HCT116 (cell line): ENCODE results near the gene MRPL33. TPM values are rescaled to one million over a fixed set of nuclear protein-coding genes. Genes with fewer than 3 reads are reported as not detected.

Experiments used
- ATAC-seq: fragments of 200-7000 bp; cut with Tn5 transposase; 2 replicates; pipeline ENCODE4 v1.9.1; 2020; ENCODE audit warnings: mild to moderate bottlenecking, moderate library complexity
- BruUV-seq: library from RNA; stranded (reverse); fragments of 400-500 nt; replicated peaks from 2 replicates; lab custom pipeline; 2021; lab: Mats Ljungman, UMichigan
- CTCF ChIA-PET: fragments of 300-600 bp; sonication (Branson Sonifier 250); formaldehyde crosslinking; loops from one replicate; lab custom pipeline; 2021; ENCODE audit warnings: antibody characterized with exemption; lab: Charles Lee
- POLR2A ChIA-PET: fragments of 300-600, 350-600 bp; sonication (Branson Sonifier 250); formaldehyde crosslinking; loops from one replicate; lab custom pipeline; 2021; ENCODE audit warnings: antibody characterized with exemption; lab: Charles Lee
- RAD21 ChIA-PET, 2 experiments: fragments of 300-600 bp; sonication (Branson Sonifier 250); formaldehyde crosslinking; loops; one replicate each; lab custom pipeline; 2023; ENCODE audit warnings: low total read pairs in 2 of 2; ENCODE audit not compliant: uncharacterized antibody in 2 of 2, unreplicated experiment in 2 of 2, low non-redundant PET in 1 of 2; lab: Charles Lee
- DNase-seq: peaks from one replicate; pipeline ENCODE4 v3.0.0-alpha.2; 2010; ENCODE audit warnings: low read depth, low spot score
- H2AFZ ChIP-seq: fragments of 200-600 bp; shearing (Covaris generic), sonication (generic); 2 replicates; pipeline ENCODE4 v1.6.1; 2017; ENCODE audit warnings: low read depth, mixed run types, mixed read lengths, antibody characterized with exemption, low read length; ENCODE audit not compliant: poor library complexity, severe bottlenecking
- H3K27ac ChIP-seq: 2 replicates; pipeline ENCODE4 v1.5.1; 2012; ENCODE audit warnings: low read depth, low read length
- H3K27me3 ChIP-seq: fragments of 200-600 bp; sonication (generic); 2 replicates; pipeline ENCODE4 v1.6.1; 2016; ENCODE audit warnings: mixed run types, low read length, mixed read lengths; ENCODE audit not compliant: insufficient read depth
- H3K36me3 ChIP-seq, 2 experiments: fragments of 200-500 bp in 1 of 2; fragments of 200-600 bp in 1 of 2; sonication (Bioruptor generic) in 1 of 2; sonication (generic) in 1 of 2; 2 replicates each; pipeline versions ENCODE4 v1.5.1 to v1.6.1; 2014 to 2016; ENCODE audit warnings: low read length in 2 of 2, inconsistent platforms in 1 of 2, mixed read lengths in 1 of 2, mixed run types in 1 of 2; ENCODE audit not compliant: insufficient read depth in 2 of 2, control insufficient read depth in 1 of 2
- H3K4me1 ChIP-seq, 2 experiments: fragments of 200-600 bp in 1 of 2; sonication (generic) in 1 of 2; 2 replicates each; pipeline versions ENCODE4 v1.5.1 to v1.6.1; 2012 to 2017; ENCODE audit warnings: low read length in 2 of 2, inconsistent platforms in 1 of 2, mild to moderate bottlenecking in 1 of 2, mixed read lengths in 1 of 2, mixed run types in 1 of 2, moderate library complexity in 1 of 2; ENCODE audit not compliant: insufficient read depth in 2 of 2, control insufficient read depth in 1 of 2
- H3K4me2 ChIP-seq: fragments of 200-600 bp; sonication (generic); 2 replicates; pipeline ENCODE4 v1.6.1; 2017; ENCODE audit warnings: mixed run types, low read length, mixed read lengths
- H3K4me3 ChIP-seq, 2 experiments: fragments of 200-600 bp in 1 of 2; sonication (generic) in 1 of 2; replicated peaks in 1 of 2; 2 replicates each; pipeline ENCODE4 v1.5.1; 2011 to 2016; ENCODE audit warnings: low read length in 2 of 2, control low read depth in 1 of 2, low read depth in 1 of 2, mild to moderate bottlenecking in 1 of 2, mixed read lengths in 1 of 2, mixed run types in 1 of 2
- H3K79me2 ChIP-seq: fragments of 200-600 bp; sonication (generic); 2 replicates; pipeline ENCODE4 v1.6.1; 2017; ENCODE audit warnings: mild to moderate bottlenecking, mixed run types, low read length, moderate library complexity, mixed read lengths; ENCODE audit not compliant: insufficient read depth
- H3K9ac ChIP-seq: fragments of 200-600 bp; sonication (generic); 2 replicates; pipeline ENCODE4 v1.6.1; 2016; ENCODE audit warnings: low read length, mixed read lengths
- H3K9me2 ChIP-seq: fragments of 200-600 bp; sonication (generic), shearing (Covaris generic); 2 replicates; pipeline ENCODE4 v1.6.1; 2017; ENCODE audit warnings: mixed run types, mild to moderate bottlenecking, moderate library complexity; ENCODE audit not compliant: insufficient read depth
- H3K9me3 ChIP-seq, 2 experiments: fragments of 200-500 bp in 1 of 2; fragments of 200-600 bp in 1 of 2; sonication (Bioruptor generic) in 1 of 2; sonication (generic) in 1 of 2; 2 replicates each; pipeline ENCODE4 v1.6.1; 2014 to 2017; ENCODE audit warnings: low read length in 2 of 2, mixed read lengths in 2 of 2, inconsistent platforms in 1 of 2, low read depth in 1 of 2, mild to moderate bottlenecking in 1 of 2, mixed run types in 1 of 2, moderate library complexity in 1 of 2; ENCODE audit not compliant: control insufficient read depth in 1 of 2, insufficient read depth in 1 of 2
- H4K20me1 ChIP-seq: fragments of 200-600 bp; sonication (generic), shearing (Covaris generic); 2 replicates; pipeline ENCODE4 v1.6.1; 2017; ENCODE audit warnings: mixed run types, mild to moderate bottlenecking, moderate library complexity; ENCODE audit not compliant: insufficient read depth
- CBX3 ChIP-seq: IDR thresholded peaks from 2 replicates; pipeline ENCODE4 v1.6.1; 2012; ENCODE audit warnings: low read depth
- CEBPB ChIP-seq: IDR thresholded peaks from 2 replicates; pipeline ENCODE4 v1.6.1; 2012; ENCODE audit warnings: low read depth
- EGR1 ChIP-seq: IDR thresholded peaks from 2 replicates; pipeline ENCODE4 v1.6.1; 2012; ENCODE audit warnings: low read depth
- ELF1 ChIP-seq: IDR thresholded peaks from 2 replicates; pipeline ENCODE4 v1.6.1; 2012; ENCODE audit warnings: low read depth, borderline replicate concordance
- FOSL1 ChIP-seq: IDR thresholded peaks from 2 replicates; pipeline ENCODE4 v1.6.1; 2012; ENCODE audit warnings: low read depth
- JUND ChIP-seq: IDR thresholded peaks from 2 replicates; pipeline ENCODE4 v1.6.1; 2012
- POLR2A ChIP-seq: IDR thresholded peaks from 2 replicates; pipeline ENCODE4 v1.7.0; 2011; ENCODE audit warnings: borderline replicate concordance; ENCODE audit not compliant: insufficient read depth, insufficient read length; ENCODE audit errors: extremely low read depth
- POLR2AphosphoS5 ChIP-seq: IDR thresholded peaks from 2 replicates; pipeline ENCODE4 v1.6.1; 2011; ENCODE audit warnings: mild to moderate bottlenecking, low read depth, low read length, moderate library complexity
- SIN3A ChIP-seq: IDR thresholded peaks from 2 replicates; pipeline ENCODE4 v1.6.1; 2012; ENCODE audit warnings: low read depth
- SP1 ChIP-seq: IDR thresholded peaks from 2 replicates; pipeline ENCODE4 v1.6.1; 2012; ENCODE audit warnings: low read depth
- SRF ChIP-seq: IDR thresholded peaks from 2 replicates; pipeline ENCODE4 v1.6.1; 2012; ENCODE audit warnings: low read depth
- YY1 ChIP-seq: IDR thresholded peaks from 2 replicates; pipeline ENCODE4 v1.6.1; 2011; ENCODE audit warnings: low read length, low read depth, moderate library complexity, mild to moderate bottlenecking; ENCODE audit not compliant: insufficient replicate concordance; ENCODE audit errors: extremely low read depth
- ZNF274 ChIP-seq: fragments of 200-500 bp; sonication (Bioruptor generic); IDR thresholded peaks from 2 replicates; pipeline ENCODE4 v1.6.1; 2014; ENCODE audit warnings: mild to moderate bottlenecking, low read depth, low read length, inconsistent platforms
- intact Hi-C: fragments of 100-400 bp; cut with micrococcal nuclease; formaldehyde crosslinking; loops from 2 replicates; pipeline ENCODE4 v1.10.0; 2022
- total RNA-seq: library from RNA; stranded (reverse); gene quantifications from one replicate; pipeline ENCODE4 v1.2.1, GENCODE V29; 2021; ENCODE audit not compliant: unreplicated experiment
- TF ChIP-seq, protein P1 (sequence below), 3 experiments: fragments of 200-600 bp in 1 of 3; sonication (generic) in 1 of 3; IDR thresholded peaks in 2 of 3; conservative IDR thresholded peaks in 1 of 3; 2 replicates each; pipeline ENCODE4 v1.5.1; 2012 to 2017; ENCODE audit warnings: low read depth in 2 of 3, low read length in 2 of 3, antibody characterized with exemption in 1 of 3, borderline replicate concordance in 1 of 3, control low read depth in 1 of 3, mild to moderate bottlenecking in 1 of 3, mixed read lengths in 1 of 3, mixed run types in 1 of 3, moderate library complexity in 1 of 3; ENCODE audit not compliant: insufficient read depth in 1 of 3
- TF ChIP-seq, protein P2 (sequence below): IDR thresholded peaks from 2 replicates; pipeline ENCODE4 v1.6.1; 2012
- TF ChIP-seq, protein P3 (sequence below): IDR thresholded peaks from 2 replicates; pipeline ENCODE4 v1.6.1; 2012

Gene MRPL33
- total RNA-seq, 1 experiment from 2014 or later: 66.3 TPM

DNA sequence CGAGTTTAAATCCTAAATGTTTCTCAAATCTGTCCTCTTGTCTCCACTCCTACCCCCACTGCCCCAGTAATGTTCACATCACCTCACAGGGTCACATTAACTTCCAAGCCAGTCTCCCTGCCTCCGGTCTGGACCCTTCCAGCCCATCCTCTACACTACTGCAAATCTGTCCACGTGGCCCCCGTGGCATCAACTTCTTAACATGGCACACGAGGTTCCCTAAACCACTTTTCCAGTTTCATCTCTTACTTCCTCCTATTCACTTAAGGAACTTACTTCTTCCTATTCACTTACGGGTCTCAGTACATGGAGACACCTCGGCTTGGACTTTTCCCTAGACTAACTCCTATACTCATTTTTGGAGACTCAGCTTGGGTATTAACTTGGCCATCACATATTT is 27.0 kb downstream of the MRPL33 start (continued):
- TF ChIP-seq ELF1 (no peak), SP1 (no peak), YY1 (no peak), SIN3A (no peak)
- TF ChIP-seq, protein P1, sequence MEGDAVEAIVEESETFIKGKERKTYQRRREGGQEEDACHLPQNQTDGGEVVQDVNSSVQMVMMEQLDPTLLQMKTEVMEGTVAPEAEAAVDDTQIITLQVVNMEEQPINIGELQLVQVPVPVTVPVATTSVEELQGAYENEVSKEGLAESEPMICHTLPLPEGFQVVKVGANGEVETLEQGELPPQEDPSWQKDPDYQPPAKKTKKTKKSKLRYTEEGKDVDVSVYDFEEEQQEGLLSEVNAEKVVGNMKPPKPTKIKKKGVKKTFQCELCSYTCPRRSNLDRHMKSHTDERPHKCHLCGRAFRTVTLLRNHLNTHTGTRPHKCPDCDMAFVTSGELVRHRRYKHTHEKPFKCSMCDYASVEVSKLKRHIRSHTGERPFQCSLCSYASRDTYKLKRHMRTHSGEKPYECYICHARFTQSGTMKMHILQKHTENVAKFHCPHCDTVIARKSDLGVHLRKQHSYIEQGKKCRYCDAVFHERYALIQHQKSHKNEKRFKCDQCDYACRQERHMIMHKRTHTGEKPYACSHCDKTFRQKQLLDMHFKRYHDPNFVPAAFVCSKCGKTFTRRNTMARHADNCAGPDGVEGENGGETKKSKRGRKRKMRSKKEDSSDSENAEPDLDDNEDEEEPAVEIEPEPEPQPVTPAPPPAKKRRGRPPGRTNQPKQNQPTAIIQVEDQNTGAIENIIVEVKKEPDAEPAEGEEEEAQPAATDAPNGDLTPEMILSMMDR (IDR thresholded peaks at IDR 0.05 in 2 of 3, conservative IDR thresholded peaks at IDR 0.05 in 1 of 3; ENCODE audit: borderline replicate concordance in 1 of 3, insufficient read depth in 1 of 3, low read depth in 2 of 3, low read length in 2 of 3): no peak
- TF ChIP-seq, protein P2, sequence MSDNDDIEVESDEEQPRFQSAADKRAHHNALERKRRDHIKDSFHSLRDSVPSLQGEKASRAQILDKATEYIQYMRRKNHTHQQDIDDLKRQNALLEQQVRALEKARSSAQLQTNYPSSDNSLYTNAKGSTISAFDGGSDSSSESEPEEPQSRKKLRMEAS: no peak

DNA sequence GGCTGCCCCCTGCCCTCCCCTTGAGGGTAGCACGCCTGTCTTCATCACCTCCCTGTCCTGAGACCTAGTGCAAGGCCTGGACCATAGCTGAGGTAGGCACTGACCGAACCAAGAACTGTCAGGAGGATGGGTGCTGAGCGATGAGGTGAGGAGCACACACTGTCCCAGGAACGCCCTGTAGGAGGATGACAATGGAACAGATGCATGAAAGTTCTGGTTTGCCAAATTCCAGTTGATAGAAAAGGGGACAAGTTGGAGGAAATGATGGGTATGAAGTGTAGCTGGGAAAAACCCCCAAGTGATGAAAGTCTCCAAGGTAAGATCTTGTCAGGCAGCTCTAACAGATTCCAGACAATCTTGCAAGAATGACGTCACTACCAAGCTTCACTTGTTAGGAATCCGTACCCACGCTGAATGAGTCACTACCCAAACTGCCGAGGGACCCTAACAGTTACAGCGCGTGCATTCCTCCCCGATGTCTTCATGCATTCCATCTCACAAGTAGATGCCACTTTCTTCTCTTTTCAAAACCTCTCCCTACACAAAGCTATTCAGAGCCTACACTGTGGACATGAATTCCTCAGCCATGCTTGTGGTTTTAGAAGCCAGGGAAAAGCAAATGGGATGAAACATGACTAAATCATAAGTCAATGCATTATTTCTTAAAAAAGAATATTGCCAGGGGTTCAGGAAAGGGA is 27.6 kb downstream of the MRPL33 start:
- DNase-seq (peak; percentile 89), ATAC-seq (peak; percentile 90)
- no peaks in the 10 kb centered on the region for H3K79me2 ChIP-seq
- peak; percentile 84 for TF ChIP-seq SP1
- no peak for TF ChIP-seq ZNF274
- peak; percentile 67; the same call in 1 of the 2 replicates for TF ChIP-seq CEBPB
- peak; percentile 75 for TF ChIP-seq EGR1
- TF ChIP-seq, protein P2: peak; percentile 58
- TF ChIP-seq FOSL1: peak; percentile 87
- TF ChIP-seq SRF: no peak
- peak; percentile 45; the same call in 1 of the 2 replicates for TF ChIP-seq POLR2AphosphoS5
- TF ChIP-seq, protein P1 (IDR thresholded peaks at IDR 0.05 in 2 of 3, conservative IDR thresholded peaks at IDR 0.05 in 1 of 3; ENCODE audit: borderline replicate concordance in 1 of 3, insufficient read depth in 1 of 3, low read depth in 2 of 3, low read length in 2 of 3): no peak
- no peak for TF ChIP-seq YY1
- no peak for TF ChIP-seq POLR2A
- TF ChIP-seq, protein P3, sequence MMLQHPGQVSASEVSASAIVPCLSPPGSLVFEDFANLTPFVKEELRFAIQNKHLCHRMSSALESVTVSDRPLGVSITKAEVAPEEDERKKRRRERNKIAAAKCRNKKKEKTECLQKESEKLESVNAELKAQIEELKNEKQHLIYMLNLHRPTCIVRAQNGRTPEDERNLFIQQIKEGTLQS: peak; percentile 85
- peak; percentile 48 for TF ChIP-seq CBX3
- peak; percentile 97 for TF ChIP-seq JUND
- intact Hi-C loops: no loop called here
- H2AFZ ChIP-seq: no peak overlapping the region
- no peaks in the 10 kb centered on the region for H3K9me2 ChIP-seq
- CTCF ChIA-PET: interaction anchor here (1.3 kb wide), 1 partner anchor 11 kb away, joined by 3 read pairs; no protein-coding TSS in a partner anchor
- no peaks in the 10 kb centered on the region for H4K20me1 ChIP-seq
- H3K4me2 ChIP-seq: peak overlapping the region; percentile 69
- BruUV-seq: no TSS peak
- POLR2A ChIA-PET: no interaction called here
- no peaks in the 10 kb centered on the region for H3K36me3 ChIP-seq
- H3K27ac ChIP-seq: peak overlapping the region; percentile 81; the same call in 1 of the 2 replicates
- RAD21 ChIA-PET: interaction anchor here in 1 of 2 experiments (0.6 kb wide), 1 partner anchor 597 kb away, joined by 8 read pairs; no protein-coding TSS in a partner anchor
- H3K27me3 ChIP-seq: no peaks in the 10 kb centered on the region
- peak overlapping the region in 1 of 2 experiments; percentile 35; a peak in 2 of 4 replicates for H3K4me3 ChIP-seq
- peaks cover 20 to 66% of the 10 kb centered on the region in 2 experiments for H3K4me1 ChIP-seq
- H3K9ac ChIP-seq: peak overlapping the region; percentile 45
- no peaks in the 10 kb centered on the region for H3K9me3 ChIP-seq
